Muscle layer of colon (tissue), 2 donors: ENCODE data around the gene SPATA6L.

Source experiments
- H3K27ac ChIP-seq: one replicate; pipeline ENCODE4 v1.7.0; 2013; ENCODE audit warnings: low read depth, mild to moderate bottlenecking, low read length, moderate library complexity
- H3K27me3 ChIP-seq, 2 donors: one replicate each; pipeline ENCODE4 v1.7.0; 2013; ENCODE audit warnings: low read length in 2 of 2, mild to moderate bottlenecking in 2 of 2; ENCODE audit not compliant: insufficient read depth in 2 of 2, control insufficient read depth in 1 of 2
- H3K36me3 ChIP-seq: one replicate; pipeline ENCODE4 v1.7.0; 2013; ENCODE audit warnings: mild to moderate bottlenecking, low read length; ENCODE audit not compliant: insufficient read depth
- H3K4me1 ChIP-seq: one replicate; pipeline ENCODE4 v1.7.0; 2013; ENCODE audit warnings: mild to moderate bottlenecking, low read length; ENCODE audit not compliant: insufficient read depth
- H3K4me3 ChIP-seq, 2 donors: one replicate each; pipeline ENCODE4 v1.7.0; 2013; ENCODE audit warnings: low read length in 2 of 2, low read depth in 1 of 2, mild to moderate bottlenecking in 1 of 2, moderate library complexity in 1 of 2
- H3K9ac ChIP-seq: one replicate; pipeline ENCODE4 v1.7.0; 2013; ENCODE audit warnings: low read length
- H3K9me3 ChIP-seq: one replicate; pipeline ENCODE4 v1.7.0; 2013; ENCODE audit warnings: mild to moderate bottlenecking, low read length
- donor health status: abdominal sarcoma.
- donor health status: Adenocarcinoma of cecum.

The SPATA6L gene

DNA sequence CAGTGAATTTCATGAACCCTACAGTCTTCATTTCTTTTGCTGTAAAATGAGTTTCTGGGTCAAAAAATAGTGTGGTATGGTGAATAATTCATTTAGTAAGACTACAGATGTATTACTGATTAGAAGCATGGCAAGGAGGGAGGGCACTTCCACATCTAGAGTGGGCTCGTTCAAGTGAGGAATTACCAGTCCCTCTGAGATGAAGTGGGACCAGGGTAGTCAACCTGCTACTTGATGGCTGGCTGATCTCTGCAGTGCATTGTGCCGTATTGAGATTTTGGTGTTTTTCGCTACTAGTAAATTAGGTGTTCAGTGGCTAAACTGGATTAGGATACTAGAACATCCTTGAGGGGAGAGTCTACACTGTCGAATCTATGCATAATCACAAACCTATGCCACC, 23.9 kb upstream of the SPATA6L start:
- no peak overlapping the region for H3K4me3 ChIP-seq
- H3K27me3 ChIP-seq = no peaks in the 10 kb centered on the region
- H3K9ac ChIP-seq = no peak overlapping the region
- H3K27ac ChIP-seq = no peak overlapping the region
- peaks cover 15% of the 10 kb centered on the region for H3K4me1 ChIP-seq
- peaks cover 36% of the 10 kb centered on the region for H3K36me3 ChIP-seq
- no peaks in the 10 kb centered on the region for H3K9me3 ChIP-seq

- Histone ChIP-seq H3K9me3 (no peaks in the 10 kb centered on the region), H3K27ac (no peak overlapping the region), H3K4me3 (no peak overlapping the region), H3K4me1 (peaks cover 15% of the 10 kb centered on the region), H3K36me3 (peaks cover 31% of the 10 kb centered on the region), H3K9ac (no peak overlapping the region), H3K27me3 (no peaks in the 10 kb centered on the region)
Measured at GRCh38 chr9:4689687-4690104, 23.4 kb upstream of the SPATA6L start.

GRCh38 chr9:4689021-4689420, 22.7 kb upstream of the SPATA6L start:
- H3K4me1 ChIP-seq = peaks cover 15% of the 10 kb centered on the region
- no peaks in the 10 kb centered on the region for H3K27me3 ChIP-seq
- no peak overlapping the region for H3K27ac ChIP-seq
- H3K9ac ChIP-seq = no peak overlapping the region
- H3K4me3 ChIP-seq = no peak overlapping the region
- no peaks in the 10 kb centered on the region for H3K9me3 ChIP-seq
- H3K36me3 ChIP-seq = peaks cover 30% of the 10 kb centered on the region

GRCh38 chr9:4686584-4686983, 20.3 kb upstream of the SPATA6L start:
- Histone ChIP-seq H3K9ac (no peak overlapping the region), H3K9me3 (no peaks in the 10 kb centered on the region), H3K27ac (no peak overlapping the region), H3K36me3 (peaks cover 30% of the 10 kb centered on the region), H3K27me3 (no peaks in the 10 kb centered on the region), H3K4me1 (peaks cover 22% of the 10 kb centered on the region), H3K4me3 (no peak overlapping the region)

DNA sequence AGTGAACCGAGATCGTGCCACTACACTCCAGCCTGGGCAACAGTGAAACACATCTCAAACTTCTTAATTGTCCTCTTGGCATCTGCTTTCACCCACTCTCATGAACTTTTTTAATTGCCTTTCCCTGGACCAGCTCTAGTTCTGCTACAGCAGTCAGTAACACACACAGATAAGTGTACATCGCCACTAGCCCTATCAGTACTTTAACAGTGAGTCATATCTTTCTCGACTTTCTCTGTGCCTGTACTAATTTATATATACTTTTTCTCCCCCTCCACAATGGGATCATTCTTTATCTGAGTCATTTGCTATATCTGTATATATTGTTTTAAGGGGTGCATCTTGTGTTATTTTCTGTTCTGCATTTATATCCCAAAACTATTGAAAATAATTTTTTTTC, 19.8 kb upstream of the SPATA6L start:
- Histone ChIP-seq H3K4me1 (peaks cover 27% of the 10 kb centered on the region), H3K27me3 (no peaks in the 10 kb centered on the region), H3K36me3 (peaks cover 26% of the 10 kb centered on the region), H3K9me3 (no peaks in the 10 kb centered on the region), H3K4me3 (no peak overlapping the region), H3K9ac (no peak overlapping the region), H3K27ac (no peak overlapping the region)

DNA sequence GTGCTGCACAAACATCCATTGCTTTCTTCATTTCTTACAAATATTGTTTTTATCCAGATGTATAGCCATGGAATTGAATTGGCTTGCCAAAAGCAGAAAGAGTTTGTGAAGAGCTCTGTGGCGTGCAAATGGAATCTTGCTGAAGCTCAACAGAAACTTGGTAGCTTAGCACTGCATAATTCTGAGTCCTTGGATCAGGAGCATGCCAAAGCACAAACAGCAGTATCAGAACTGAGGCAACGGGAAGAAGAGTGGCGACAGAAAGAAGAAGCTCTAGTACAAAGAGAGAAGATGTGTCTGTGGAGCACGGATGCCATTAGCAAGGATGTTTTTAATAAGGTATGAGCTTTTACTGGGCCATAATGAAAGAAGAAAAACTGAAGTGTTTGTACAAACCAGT, 18.5 kb upstream of the SPATA6L start:
- H3K36me3 ChIP-seq = peaks cover 13% of the 10 kb centered on the region
- H3K27ac ChIP-seq = no peak overlapping the region
- no peak overlapping the region for H3K4me3 ChIP-seq
- peaks cover 33% of the 10 kb centered on the region for H3K4me1 ChIP-seq
- H3K9me3 ChIP-seq = no peaks in the 10 kb centered on the region
- H3K27me3 ChIP-seq = no peaks in the 10 kb centered on the region
- H3K9ac ChIP-seq = no peak overlapping the region

DNA sequence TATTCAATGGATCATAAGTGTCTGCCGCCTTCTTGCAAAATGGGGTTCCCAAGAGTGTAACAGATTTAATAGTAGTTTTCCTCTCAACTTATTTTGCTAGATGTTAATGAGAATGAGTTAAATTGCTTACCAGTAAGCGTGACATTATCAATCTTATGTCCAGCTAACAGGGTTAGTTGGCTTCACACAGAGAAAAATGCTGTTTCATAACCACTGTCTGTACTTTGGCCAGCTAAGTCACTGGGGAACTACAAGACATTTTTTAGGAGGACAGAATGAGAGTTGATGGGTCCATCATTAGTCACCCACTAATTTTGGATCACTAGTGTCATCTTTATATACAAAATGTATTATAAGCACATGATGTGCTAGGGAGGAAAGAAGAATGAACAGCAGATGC, 14.5 kb upstream of the SPATA6L start:
- peaks cover 26% of the 10 kb centered on the region for H3K4me1 ChIP-seq
- peak overlapping the region in 1 of 2 donors; percentile 94 for H3K4me3 ChIP-seq
- peak overlapping the region; percentile 78 for H3K9ac ChIP-seq
- peaks cover under 1% of the 10 kb centered on the region for H3K36me3 ChIP-seq
- H3K27ac ChIP-seq = peak overlapping the region; percentile 99
- H3K9me3 ChIP-seq = no peaks in the 10 kb centered on the region
- no peaks in the 10 kb centered on the region for H3K27me3 ChIP-seq

- Histone ChIP-seq H3K9ac (peak overlapping the region; percentile 78), H3K4me3 (peak overlapping the region; percentile 94 to 95), H3K27ac (peak overlapping the region; percentile 99), H3K9me3 (no peaks in the 10 kb centered on the region), H3K4me1 (peaks cover 26% of the 10 kb centered on the region), H3K27me3 (no peaks in the 10 kb centered on the region), H3K36me3 (no peaks in the 10 kb centered on the region)
Measured at GRCh38 chr9:4680173-4680525, 13.9 kb upstream of the SPATA6L start.

DNA sequence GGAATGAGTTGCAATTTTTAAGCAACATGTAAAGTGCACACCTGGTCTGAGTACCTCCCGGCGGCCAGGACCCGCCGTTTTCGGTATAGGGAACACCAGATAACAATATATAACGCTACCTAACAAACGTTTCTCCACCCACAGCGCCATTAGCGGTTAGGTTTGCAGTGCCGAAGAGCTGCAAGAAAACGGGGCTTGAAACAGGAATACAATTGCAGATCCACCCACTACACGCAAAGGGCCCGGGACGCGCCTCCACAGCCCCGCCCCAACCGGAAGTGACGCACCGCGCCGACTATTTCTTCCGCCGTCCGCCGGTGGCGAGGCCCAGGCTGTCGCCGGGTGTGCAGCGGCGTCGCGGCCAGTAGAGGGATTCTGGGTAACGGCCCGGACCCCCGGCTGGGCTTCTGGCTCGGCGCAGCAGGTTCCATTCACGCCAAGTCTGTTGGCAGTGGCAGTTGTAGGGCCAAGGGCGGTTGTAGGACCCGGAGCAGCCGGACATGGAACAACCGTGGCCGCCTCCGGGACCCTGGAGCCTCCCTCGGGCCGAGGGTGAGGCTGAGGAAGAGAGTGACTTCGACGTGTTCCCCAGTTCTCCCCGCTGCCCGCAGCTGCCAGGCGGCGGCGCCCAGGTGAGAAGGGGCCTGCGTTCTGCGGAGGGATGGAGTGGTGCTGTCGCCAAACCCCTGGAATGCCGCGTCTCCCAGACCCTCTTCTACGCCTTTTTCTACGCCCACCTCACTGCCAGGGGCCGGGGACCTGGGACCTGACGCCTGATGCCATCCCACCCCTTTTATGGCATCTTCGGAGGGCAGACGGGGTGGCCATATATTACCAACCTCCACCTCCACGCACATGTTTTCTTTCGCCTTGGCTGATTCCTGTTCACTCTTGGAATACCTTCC, 13.2 kb upstream of the SPATA6L start, which contains the start of gene CDC37L1:
Gene CDC37L1, plus strand, starts transcription at position 302 of the 905 bp plus-strand sequence. Its CDS starts 199 bp downstream, at position 501.
- H3K9me3 ChIP-seq = no peaks in the 10 kb centered on the region
- peak within 1 kb of the TSS; percentile 99 for H3K27ac ChIP-seq
- H3K9ac ChIP-seq = peak within 1 kb of the TSS; percentile 88
- H3K4me1 ChIP-seq = peaks cover 26% of the 10 kb centered on the region
- no peaks in the 10 kb centered on the region for H3K36me3 ChIP-seq
- no peaks in the 10 kb centered on the region for H3K27me3 ChIP-seq
- peak within 1 kb of the TSS; percentile 94 to 95 for H3K4me3 ChIP-seq

DNA sequence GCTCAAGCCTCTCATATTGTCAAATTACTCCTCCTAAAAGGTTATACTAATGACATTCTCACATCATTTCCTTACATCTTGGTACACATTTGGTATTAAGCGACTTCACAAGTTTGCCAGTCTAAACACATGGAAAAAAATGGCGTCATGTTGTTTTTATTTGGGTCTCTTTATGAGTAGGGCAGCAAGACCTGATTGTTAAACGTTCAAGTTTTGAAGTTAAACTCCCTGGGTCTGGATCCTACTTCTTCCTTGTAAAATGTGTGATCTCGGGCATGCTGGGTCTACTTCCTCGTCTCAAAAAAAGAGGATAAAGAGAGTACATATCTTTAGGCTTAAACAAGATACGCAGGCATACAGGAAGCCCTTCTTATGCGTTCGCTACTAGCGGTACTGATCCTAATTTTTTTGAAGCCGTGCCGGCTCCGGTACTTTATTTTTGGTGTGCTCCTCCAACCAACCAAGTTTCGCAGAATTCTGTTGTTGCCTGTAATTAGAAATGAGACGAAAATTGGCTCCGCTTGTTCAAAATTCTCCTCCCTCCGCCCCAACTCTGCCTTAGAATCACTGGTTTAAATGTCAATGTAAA, 12.5 kb upstream of the SPATA6L start:
- Histone ChIP-seq H3K4me3 (peak overlapping the region; percentile 38 to 94), H3K9me3 (no peaks in the 10 kb centered on the region), H3K36me3 (no peaks in the 10 kb centered on the region), H3K27ac (peak overlapping the region; percentile 99), H3K9ac (peak overlapping the region; percentile 88), H3K4me1 (peaks cover 26% of the 10 kb centered on the region), H3K27me3 (no peaks in the 10 kb centered on the region)

GRCh38 chr9:4677392-4677791, 11.1 kb upstream of the SPATA6L start:
- Histone ChIP-seq H3K36me3 (no peaks in the 10 kb centered on the region), H3K27me3 (no peaks in the 10 kb centered on the region), H3K9ac (no peak overlapping the region), H3K27ac (no peak overlapping the region), H3K9me3 (no peaks in the 10 kb centered on the region), H3K4me3 (no peak overlapping the region), H3K4me1 (peaks cover 20% of the 10 kb centered on the region)
